T-helper 17 cell (primary cell): ENCODE measurements around the gene PDHX. TPM values are rescaled to one million over a fixed set of nuclear protein-coding genes. Genes with fewer than 3 reads are reported as not detected.

ENCODE experiments used
- ATAC-seq: fragments of 150-1000 bp; cut with Tn5 transposase; 2 replicates; pipeline ENCODE4 v1.10.0; 2021; ENCODE audit warnings: mild to moderate bottlenecking, moderate library complexity
- DNase-seq, 3 donors: peaks; one replicate each; pipeline versions ENCODE4 v3.0.0 to v3.0.0-alpha.2; 2020 to 2021
- H3K9me3 ChIP-seq: one replicate; pipeline ENCODE4 v1.7.0; 2013; ENCODE audit warnings: low read length, mild to moderate bottlenecking; ENCODE audit not compliant: control insufficient read depth, poor library complexity, severe bottlenecking
- H3K27ac Mint-ChIP-seq: one replicate; pipeline ENCODE4 v1.8.0; 2022; ENCODE audit warnings: mild to moderate bottlenecking, moderate library complexity, mixed read lengths
- H3K27me3 Mint-ChIP-seq: one replicate; pipeline ENCODE4 v1.8.0; 2022; ENCODE audit warnings: mixed read lengths
- H3K36me3 Mint-ChIP-seq: one replicate; pipeline ENCODE4 v1.8.0; 2022; ENCODE audit warnings: low read depth, mixed read lengths
- H3K4me1 Mint-ChIP-seq: one replicate; pipeline ENCODE4 v1.8.0; 2022; ENCODE audit warnings: mild to moderate bottlenecking, mixed read lengths
- H3K4me3 Mint-ChIP-seq: one replicate; pipeline ENCODE4 v1.8.0; 2022; ENCODE audit warnings: mild to moderate bottlenecking, moderate library complexity, mixed read lengths
- total RNA-seq, 4 donors: library from RNA in 2 of 4; stranded (reverse) in 2 of 4; gene quantifications; one replicate each; pipeline ENCODE4 v1.2.3 and lab custom pipeline; 2022 to 2026

Gene PDHX
- total RNA-seq, 2 donors from 2014 or later: 16.0 to 20.8 TPM

GRCh38 chr11:34994854-34995253, 78.4 kb downstream of the PDHX start:
- Mint-ChIP-seq H3K27me3 (no peaks in the 10 kb centered on the region), H3K4me1 (peaks cover 16% of the 10 kb centered on the region), H3K4me3 (no peak overlapping the region), H3K27ac (peak overlapping the region; percentile 14), H3K36me3 (no peaks in the 10 kb centered on the region)
- ATAC-seq: no peak
- no peaks in the 10 kb centered on the region for H3K9me3 ChIP-seq
- no peak for DNase-seq

- ATAC-seq: no peak
- no peak for DNase-seq
- H3K27ac Mint-ChIP-seq: no peak overlapping the region
- H3K4me3 Mint-ChIP-seq: no peak overlapping the region
- H3K4me1 Mint-ChIP-seq: peaks cover 18% of the 10 kb centered on the region
- no peaks in the 10 kb centered on the region for H3K9me3 ChIP-seq
- no peaks in the 10 kb centered on the region for H3K36me3 Mint-ChIP-seq
- H3K27me3 Mint-ChIP-seq: no peaks in the 10 kb centered on the region
Observed at GRCh38 chr11:34996958-34997357, 80.5 kb downstream of the PDHX start.

- H3K9me3 ChIP-seq: no peaks in the 10 kb centered on the region
- ATAC-seq (peak; percentile 71), DNase-seq (no peak)
- Mint-ChIP-seq H3K36me3 (no peaks in the 10 kb centered on the region), H3K27me3 (no peaks in the 10 kb centered on the region), H3K4me3 (peak overlapping the region; percentile 87), H3K27ac (peak overlapping the region; percentile 96), H3K4me1 (peaks cover 18% of the 10 kb centered on the region)
Observed at GRCh38 chr11:34997952-34998528, 81.6 kb downstream of the PDHX start.

DNA sequence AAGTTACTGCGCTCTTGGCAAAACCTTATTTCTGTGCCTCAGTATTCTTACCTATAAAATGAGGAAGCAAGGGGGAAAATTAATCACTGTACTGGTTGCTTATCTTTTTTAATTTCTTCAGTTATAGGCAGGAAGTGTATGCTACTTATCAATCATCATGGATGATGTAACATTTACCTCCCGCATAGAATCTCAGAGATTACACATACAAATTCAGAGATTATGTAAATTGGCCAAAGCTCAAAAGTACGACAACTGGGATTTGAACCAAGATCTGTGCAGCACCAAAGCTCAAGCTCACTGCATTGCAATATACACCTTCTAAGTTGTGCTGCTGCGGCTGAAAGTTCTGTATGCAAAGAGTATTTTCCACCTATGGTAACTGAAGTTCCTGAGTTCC, 83.0 kb downstream of the PDHX start:
- H3K9me3 ChIP-seq: no peaks in the 10 kb centered on the region
- H3K4me3 Mint-ChIP-seq: no peak overlapping the region
- H3K27ac Mint-ChIP-seq: peak overlapping the region; percentile 83
- H3K36me3 Mint-ChIP-seq: no peaks in the 10 kb centered on the region
- peak; percentile 33 for ATAC-seq
- no peak for DNase-seq
- peaks cover 22% of the 10 kb centered on the region for H3K4me1 Mint-ChIP-seq
- H3K27me3 Mint-ChIP-seq: no peaks in the 10 kb centered on the region

DNA sequence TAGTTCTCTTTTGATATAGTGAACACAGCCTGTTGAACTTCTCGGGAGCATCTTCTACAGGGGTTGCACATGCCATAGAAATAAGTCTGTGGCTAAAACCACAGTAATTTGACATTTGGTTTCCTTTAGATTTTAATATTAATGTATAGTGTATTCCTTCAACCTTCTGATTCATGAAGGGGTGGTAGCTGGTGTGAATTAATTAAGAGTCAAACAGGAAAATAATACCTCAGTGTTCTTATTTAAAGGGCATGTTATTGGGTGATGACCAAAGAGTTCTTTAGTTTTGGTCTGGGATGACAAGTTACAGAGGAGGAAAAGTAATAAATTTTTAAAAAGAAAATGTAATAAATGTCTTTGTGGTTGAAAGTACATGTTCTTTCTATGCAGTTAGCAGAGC, 86.8 kb downstream of the PDHX start:
- Mint-ChIP-seq H3K27me3 (no peaks in the 10 kb centered on the region), H3K36me3 (no peaks in the 10 kb centered on the region), H3K27ac (no peak overlapping the region), H3K4me3 (no peak overlapping the region), H3K4me1 (peaks cover 30% of the 10 kb centered on the region)
- ATAC-seq (no peak), DNase-seq (no peak)
- H3K9me3 ChIP-seq: no peaks in the 10 kb centered on the region

DNA sequence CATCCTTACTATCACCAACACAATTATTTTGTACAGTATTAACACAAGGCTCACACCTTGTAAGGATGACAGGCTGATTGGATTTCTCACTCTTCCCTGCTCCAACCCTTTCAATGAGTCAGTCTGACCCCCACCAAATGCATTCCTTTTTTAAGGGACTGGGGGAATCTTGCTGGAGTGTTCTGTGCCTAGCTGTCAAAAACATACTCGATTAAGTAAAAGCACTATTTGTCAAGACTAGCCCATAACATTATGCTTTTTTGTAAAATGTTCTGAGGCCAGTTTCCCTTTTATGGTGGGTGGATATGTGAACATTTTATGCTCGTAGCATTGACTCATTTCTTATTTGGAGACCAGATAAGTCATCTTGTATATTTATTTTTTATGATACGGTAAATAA, 87.2 kb downstream of the PDHX start:
- ATAC-seq (no peak), DNase-seq (no peak)
- H3K9me3 ChIP-seq: no peaks in the 10 kb centered on the region
- Mint-ChIP-seq H3K36me3 (no peaks in the 10 kb centered on the region), H3K4me3 (no peak overlapping the region), H3K4me1 (peaks cover 27% of the 10 kb centered on the region), H3K27me3 (no peaks in the 10 kb centered on the region), H3K27ac (peak overlapping the region; percentile 14)

GRCh38 chr11:35005141-35005780, 88.8 kb downstream of the PDHX start:
- Mint-ChIP-seq H3K4me1 (peaks cover 17% of the 10 kb centered on the region), H3K4me3 (no peak overlapping the region)
- ATAC-seq: no peak

DNA sequence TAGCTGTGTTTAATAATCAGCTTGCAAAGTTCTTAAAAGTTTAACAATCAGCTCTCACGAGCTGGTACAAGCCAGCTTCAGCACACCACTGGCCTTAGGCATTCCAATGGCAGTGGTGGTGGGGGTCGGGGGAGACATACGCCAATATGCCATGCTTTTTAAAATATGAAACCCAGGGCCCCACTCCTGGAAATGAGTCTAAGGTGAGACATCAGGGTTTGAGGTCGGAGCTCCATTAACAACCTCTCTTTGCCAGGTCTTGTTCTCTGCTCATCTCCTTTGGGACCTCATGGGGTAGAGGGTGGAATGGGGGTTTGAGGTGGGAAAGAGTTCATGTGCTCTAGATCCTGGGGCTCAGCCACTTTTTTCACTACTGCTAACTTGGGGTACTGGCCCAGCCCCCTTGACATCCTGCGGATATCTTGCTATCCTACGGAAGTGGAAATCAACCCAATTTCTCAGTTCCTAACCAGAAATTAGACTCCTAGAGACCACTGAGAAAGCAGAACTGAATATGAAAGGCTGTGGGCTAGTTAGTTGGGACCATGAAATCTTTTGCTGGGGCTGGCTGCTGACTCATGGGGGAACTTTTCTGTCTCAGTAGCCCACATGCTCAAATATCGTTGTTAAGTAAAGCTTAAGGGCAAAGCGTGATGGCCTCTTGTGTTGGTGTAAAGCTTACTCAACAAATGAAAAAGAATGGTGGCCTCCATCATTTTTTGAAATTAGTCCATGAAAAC, 90.1 kb downstream of the PDHX start:
- no peaks in the 10 kb centered on the region for H3K27me3 Mint-ChIP-seq
- H3K4me1 Mint-ChIP-seq: peaks cover 17% of the 10 kb centered on the region
- peak overlapping the region; percentile 9 for H3K4me3 Mint-ChIP-seq
- no peak for DNase-seq
- peak overlapping the region; percentile 89 for H3K27ac Mint-ChIP-seq
- no peaks in the 10 kb centered on the region for H3K36me3 Mint-ChIP-seq
- ATAC-seq: peak; percentile 72
- no peaks in the 10 kb centered on the region for H3K9me3 ChIP-seq

More at GRCh38 chr11:35005141-35005780, 88.8 kb downstream of the PDHX start:
- H3K9me3 ChIP-seq: no peaks in the 10 kb centered on the region
- Mint-ChIP-seq H3K36me3 (no peaks in the 10 kb centered on the region), H3K27me3 (no peaks in the 10 kb centered on the region), H3K27ac (peak overlapping the region; percentile 89)
- DNase-seq: no peak

GRCh38 chr11:35007277-35007676, 90.9 kb downstream of the PDHX start:
- Mint-ChIP-seq H3K4me1 (peaks cover 19% of the 10 kb centered on the region), H3K4me3 (peak overlapping the region; percentile 41), H3K27me3 (no peaks in the 10 kb centered on the region), H3K36me3 (no peaks in the 10 kb centered on the region), H3K27ac (peak overlapping the region; percentile 89)
- ATAC-seq (no peak), DNase-seq (no peak)
- H3K9me3 ChIP-seq: no peaks in the 10 kb centered on the region

DNA sequence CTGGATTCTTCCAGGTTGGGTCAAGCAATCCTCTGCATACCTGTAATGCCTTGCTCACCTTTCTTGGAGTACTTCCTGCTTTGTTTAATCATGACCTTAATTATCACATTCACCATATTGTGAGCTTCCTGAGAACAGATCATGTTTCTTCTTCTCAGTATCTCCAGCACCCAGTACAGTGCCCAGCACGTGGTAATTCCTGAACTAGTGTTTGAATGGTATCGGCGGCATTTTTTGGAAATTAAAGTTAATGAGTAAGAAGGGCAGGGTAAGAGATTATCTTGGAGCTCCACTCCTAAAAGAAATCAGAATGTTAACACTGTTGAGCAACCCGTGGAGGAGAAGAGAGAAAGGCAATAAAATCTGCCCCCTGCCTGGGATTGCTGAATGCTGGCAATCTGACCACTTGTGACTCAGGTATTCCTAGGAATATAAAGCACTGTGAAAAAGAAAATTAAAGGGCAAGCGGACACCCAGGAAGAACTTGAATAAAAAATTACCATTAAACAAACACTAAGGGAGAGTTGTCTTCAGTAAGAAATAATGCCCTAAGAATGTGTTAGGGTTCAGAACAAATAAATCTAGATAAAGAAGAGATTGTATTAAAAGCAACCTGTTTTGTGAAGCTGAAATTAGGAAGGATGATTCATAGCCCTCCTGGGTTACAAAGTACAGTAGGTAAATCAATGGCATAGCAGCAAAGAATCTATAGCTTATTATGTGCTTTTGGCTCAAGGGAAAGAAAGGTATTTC, 92.9 kb downstream of the PDHX start:
- DNase-seq (no peak), ATAC-seq (no peak)
- no peak overlapping the region for H3K4me3 Mint-ChIP-seq
- no peaks in the 10 kb centered on the region for H3K36me3 Mint-ChIP-seq
- peak overlapping the region; percentile 10 for H3K27ac Mint-ChIP-seq
- H3K27me3 Mint-ChIP-seq: no peaks in the 10 kb centered on the region
- H3K4me1 Mint-ChIP-seq: peaks cover 32% of the 10 kb centered on the region
- H3K9me3 ChIP-seq: no peaks in the 10 kb centered on the region

DNA sequence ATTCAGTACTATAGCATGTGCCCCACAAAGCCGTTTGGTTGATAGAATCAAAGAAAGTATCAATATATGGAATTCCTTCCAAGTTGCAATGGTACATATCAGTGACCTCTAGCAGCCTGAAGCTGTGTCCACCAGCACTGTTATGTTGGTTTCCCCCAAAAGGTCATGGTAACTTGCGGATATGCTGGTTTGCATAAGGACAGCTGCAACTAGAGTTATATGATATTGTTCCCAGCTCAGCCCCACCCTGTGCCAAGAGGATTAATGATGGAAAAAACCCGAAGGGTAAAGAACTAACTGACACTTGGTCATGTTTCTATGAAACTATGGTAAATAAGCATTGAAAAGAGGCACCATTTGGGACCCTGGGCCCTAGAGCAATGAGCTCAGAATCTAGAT, 93.5 kb downstream of the PDHX start:
- H3K9me3 ChIP-seq: no peaks in the 10 kb centered on the region
- H3K4me1 Mint-ChIP-seq: peaks cover 32% of the 10 kb centered on the region
- H3K27me3 Mint-ChIP-seq: no peaks in the 10 kb centered on the region
- no peaks in the 10 kb centered on the region for H3K36me3 Mint-ChIP-seq
- DNase-seq (no peak), ATAC-seq (no peak)
- no peak overlapping the region for H3K4me3 Mint-ChIP-seq
- peak overlapping the region; percentile 10 for H3K27ac Mint-ChIP-seq

GRCh38 chr11:35010654-35011053, 94.2 kb downstream of the PDHX start:
- no peak overlapping the region for H3K4me3 Mint-ChIP-seq
- H3K4me1 Mint-ChIP-seq: peaks cover 32% of the 10 kb centered on the region
- H3K9me3 ChIP-seq: no peaks in the 10 kb centered on the region
- no peak for ATAC-seq
- no peaks in the 10 kb centered on the region for H3K36me3 Mint-ChIP-seq
- DNase-seq: no peak
- H3K27ac Mint-ChIP-seq: peak overlapping the region; percentile 95
- no peaks in the 10 kb centered on the region for H3K27me3 Mint-ChIP-seq

DNA sequence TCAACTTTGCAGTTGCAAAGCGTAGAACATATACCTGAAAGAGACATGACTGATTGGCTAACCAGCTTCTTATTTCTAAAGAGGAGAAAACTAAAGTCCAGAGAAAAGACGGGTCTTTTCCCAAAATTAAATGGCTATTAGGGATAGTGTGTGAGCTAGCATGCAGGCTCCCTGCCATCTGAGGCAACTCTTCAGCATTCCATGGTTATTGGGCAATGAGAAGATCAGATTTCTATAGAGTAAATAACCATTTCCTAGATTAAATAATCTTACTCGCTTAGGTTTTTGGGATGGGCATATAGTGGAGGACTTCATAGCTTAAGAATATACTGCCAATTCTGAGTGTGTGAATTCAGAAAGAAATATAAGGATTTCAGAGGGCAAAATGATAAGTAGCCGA, 95.0 kb downstream of the PDHX start:
- peaks cover 32% of the 10 kb centered on the region for H3K4me1 Mint-ChIP-seq
- no peak overlapping the region for H3K4me3 Mint-ChIP-seq
- no peaks in the 10 kb centered on the region for H3K27me3 Mint-ChIP-seq
- peak overlapping the region; percentile 95 for H3K27ac Mint-ChIP-seq
- ATAC-seq (no peak), DNase-seq (no peak)
- H3K9me3 ChIP-seq: no peaks in the 10 kb centered on the region
- H3K36me3 Mint-ChIP-seq: no peaks in the 10 kb centered on the region
